HEK293 (cell line): ENCODE data around the gene RETN.
"Not testable (repeated sequence)": the region's sequence is repeated elsewhere in the genome, so short reads cannot be mapped to it uniquely, and the experiment has no call there.

Experiments
- CTCF ChIA-PET: fragments of 350-600 bp; formaldehyde crosslinking; extraction: SDS; loops from one replicate; lab custom pipeline; 2021; ENCODE audit warnings: antibody characterized with exemption; lab: Yijun Ruan, JAX
- POLR2A ChIA-PET: fragments of 300-600 bp; formaldehyde crosslinking; extraction: SDS; loops from one replicate; lab custom pipeline; 2020; ENCODE audit warnings: antibody characterized with exemption, inconsistent platforms; lab: Yijun Ruan, JAX
- H3K27ac ChIP-seq: fragments of 200-500 bp; sonication (Bioruptor generic); 2 replicates; pipeline ENCODE4 v1.5.1; 2014; ENCODE audit warnings: low read depth, low read length, control low read depth, inconsistent platforms; ENCODE audit errors: extremely low read depth
- H3K36me3 ChIP-seq, 2 experiments: fragments of 200-500 bp in 1 of 2; sonication (Bioruptor generic) in 1 of 2; 1 replicate in 1 of 2; 2 replicates in 1 of 2; pipeline ENCODE4 v1.5.1; 2014 to 2017; ENCODE audit warnings: inconsistent platforms in 2 of 2, low read length in 2 of 2; ENCODE audit not compliant: control insufficient read depth in 2 of 2, insufficient read depth in 1 of 2
- H3K4me1 ChIP-seq: fragments of 200-500 bp; sonication (Bioruptor generic); 2 replicates; pipeline ENCODE4 v1.5.1; 2014; ENCODE audit warnings: mild to moderate bottlenecking, low read length, inconsistent platforms; ENCODE audit not compliant: control insufficient read depth, insufficient read depth
- H3K4me3 ChIP-seq: 2 replicates; pipeline ENCODE4 v1.5.1; 2011; ENCODE audit warnings: low read depth, mild to moderate bottlenecking, control low read depth, low read length, moderate library complexity
- H3K9me3 ChIP-seq: fragments of 200-500 bp; sonication (Bioruptor generic); 2 replicates; pipeline ENCODE4 v1.5.1; 2014; ENCODE audit warnings: low read depth, low read length, inconsistent platforms; ENCODE audit not compliant: control insufficient read depth, insufficient read depth
- BCL11B ChIP-seq: fragments of 450-650 bp; formaldehyde crosslinking; IDR thresholded peaks from 2 replicates; pipeline ENCODE4 v1.5.1; 2016; ENCODE audit warnings: low read depth, missing biosample characterization, missing genetic modification characterization
- ELK4 ChIP-seq: IDR thresholded peaks from 2 replicates; pipeline ENCODE4 v1.6.1; 2011; ENCODE audit warnings: mild to moderate bottlenecking, low read depth, low read length, borderline replicate concordance
- KLF8 ChIP-seq: fragments of 450-650 bp; formaldehyde crosslinking; IDR thresholded peaks from 2 replicates; pipeline ENCODE4 v1.5.1; 2016; ENCODE audit warnings: missing biosample characterization, missing genetic modification characterization
- KLF9 ChIP-seq: fragments of 450-650 bp; formaldehyde crosslinking; IDR thresholded peaks from 2 replicates; pipeline ENCODE4 v1.5.1; 2016; ENCODE audit warnings: missing biosample characterization, missing genetic modification characterization, low read depth
- MYNN ChIP-seq: fragments of 450-650 bp; formaldehyde crosslinking; IDR thresholded peaks from 2 replicates; pipeline ENCODE4 v1.5.1; 2016; ENCODE audit warnings: missing biosample characterization, missing genetic modification characterization, borderline replicate concordance
- PRDM6 ChIP-seq: fragments of 450-650 bp; formaldehyde crosslinking; IDR thresholded peaks from 2 replicates; pipeline ENCODE4 v1.5.1; 2017; ENCODE audit warnings: missing biosample characterization, missing genetic modification characterization
- SP2 ChIP-seq: fragments of 450-650 bp; formaldehyde crosslinking; IDR thresholded peaks from 2 replicates; pipeline ENCODE4 v1.5.1; 2016; ENCODE audit warnings: missing biosample characterization, missing genetic modification characterization
- SP3 ChIP-seq: fragments of 450-650 bp; formaldehyde crosslinking; IDR thresholded peaks from 2 replicates; pipeline ENCODE4 v1.5.1; 2016; ENCODE audit warnings: missing biosample characterization, missing genetic modification characterization
- ZIC2 ChIP-seq: fragments of 450-650 bp; formaldehyde crosslinking; IDR thresholded peaks from 2 replicates; pipeline ENCODE4 v1.5.1; 2016; ENCODE audit warnings: missing biosample characterization, missing genetic modification characterization
- ZNF16 ChIP-seq: fragments of 450-650 bp; formaldehyde crosslinking; IDR thresholded peaks from 2 replicates; pipeline ENCODE4 v1.5.1; 2016; ENCODE audit warnings: low read depth, missing biosample characterization, missing genetic modification characterization
- ZNF510 ChIP-seq: fragments of 450-650 bp; formaldehyde crosslinking; IDR thresholded peaks from 2 replicates; pipeline ENCODE4 v1.5.1; 2018; ENCODE audit warnings: mild to moderate bottlenecking, missing genetic modification characterization, missing biosample characterization; ENCODE audit not compliant: insufficient replicate concordance
- ZNF518A ChIP-seq: fragments of 450-650 bp; formaldehyde crosslinking; conservative IDR thresholded peaks from 2 replicates; pipeline ENCODE4 v1.5.1; 2016; ENCODE audit warnings: low read depth, missing biosample characterization, missing genetic modification characterization
- ZNF791 ChIP-seq: fragments of 450-650 bp; formaldehyde crosslinking; IDR thresholded peaks from 2 replicates; pipeline ENCODE4 v1.5.1; 2016; ENCODE audit warnings: missing biosample characterization, missing genetic modification characterization
- ZSCAN5A ChIP-seq: fragments of 450-650 bp; formaldehyde crosslinking; IDR thresholded peaks from 2 replicates; pipeline ENCODE4 v1.5.1; 2016; ENCODE audit warnings: missing biosample characterization, missing genetic modification characterization

Gene RETN

GRCh38 chr19:7643629-7644549 lies 25.0 kb upstream of the RETN start:
- H3K9me3 ChIP-seq, H3K4me1 ChIP-seq, H3K4me3 ChIP-seq, H3K27ac ChIP-seq: not testable (repeated sequence)
- CTCF ChIA-PET, result interaction anchor here (0.7 to 1.3 kb wide), 3 partner anchors 17 to 76 kb away, joined by 3 to 7 read pairs (median 3); no protein-coding TSS in a partner anchor
- POLR2A ChIA-PET, result interaction anchor here (0.7 to 1.2 kb wide), 2 partner anchors 9 to 37 kb away, joined by 3 to 4 read pairs; partner anchors contain the start of gene TRAPPC5
- TF ChIP-seq SP2 (tag by site-specific recombination) (peak; percentile 67), SP3 (tag by site-specific recombination) (peak; percentile 51; the same call in 1 of the 2 replicates), KLF8 (tag by site-specific recombination) (peak; percentile 49; the same call in 1 of the 2 replicates)
- peaks cover 7 to 17% of the 10 kb centered on the region in 2 experiments; a peak in 2 of 3 replicates for H3K36me3 ChIP-seq

- Histone ChIP-seq H3K27ac (no peak overlapping the region), H3K4me1 (no peaks in the 10 kb centered on the region), H3K4me3 (no peak overlapping the region), H3K9me3 (no peaks in the 10 kb centered on the region), H3K36me3 (peaks cover 7 to 17% of the 10 kb centered on the region in 2 experiments; a peak in 2 of 3 replicates)
- ChIA-PET CTCF (interaction anchor here (1.1 to 1.3 kb wide), 2 partner anchors 17 to 76 kb away, joined by 3 to 7 read pairs; no protein-coding TSS in a partner anchor), POLR2A (interaction anchor here (0.6 kb wide), 1 partner anchor 12 kb away, joined by 7 read pairs; no protein-coding TSS in a partner anchor)
- TF ChIP-seq PRDM6 (tag by site-specific recombination) (no peak), ZSCAN5A (no peak), ELK4 (no peak), ZNF510 (tag by site-specific recombination) (no peak), KLF9 (tag by site-specific recombination) (no peak), MYNN (tag by site-specific recombination) (no peak), ZNF16 (tag by site-specific recombination) (no peak), SP3 (tag by site-specific recombination) (no peak), ZIC2 (tag by site-specific recombination) (no peak), ZNF518A (tag by site-specific recombination) (no peak), BCL11B (tag by site-specific recombination) (no peak), ZNF791 (tag by site-specific recombination) (no peak)
Observed at GRCh38 chr19:7644550-7644877, 24.3 kb upstream of the RETN start.
